IMR-90 (cell line): ENCODE measurements around the gene AVPR1B. TPM values are rescaled to one million over a fixed set of nuclear protein-coding genes. Genes with fewer than 3 reads are reported as not detected.

Source experiments
- ATAC-seq: fragments of 200-7000 bp; cut with Tn5 transposase; 2 replicates; pipeline ENCODE4 v1.9.1; 2020; ENCODE audit warnings: low read depth, mild to moderate bottlenecking, moderate library complexity
- BruUV-seq: library from RNA; stranded (reverse); fragments of 400-500 nt; replicated peaks from 2 replicates; lab custom pipeline; 2021; lab: Mats Ljungman, UMichigan
- CTCF ChIA-PET: fragments of 300-600 bp; formaldehyde crosslinking; extraction: SDS; loops from one replicate; lab custom pipeline; 2021; ENCODE audit warnings: antibody characterized with exemption; lab: Yijun Ruan, JAX
- POLR2A ChIA-PET: fragments of 300-600 bp; sonication (Branson Sonifier 250); formaldehyde crosslinking; loops from one replicate; lab custom pipeline; 2022; ENCODE audit warnings: antibody characterized with exemption; ENCODE audit not compliant: unreplicated experiment; lab: Charles Lee
- DNase-seq: peaks from one replicate; pipeline ENCODE4 v3.0.0; 2013
- H2AFZ ChIP-seq: replicated peaks from 2 replicates; pipeline ENCODE3; 2013; ENCODE audit warnings: low read length, mild to moderate bottlenecking; ENCODE audit not compliant: poor library complexity
- H2AK5ac ChIP-seq: 2 replicates; pipeline ENCODE4 v1.6.1; 2013; ENCODE audit warnings: low read depth, low read length, inconsistent platforms
- H2AK9ac ChIP-seq: replicated peaks from 2 replicates; pipeline ENCODE3; 2013; ENCODE audit warnings: mild to moderate bottlenecking, low read depth, low read length, moderate library complexity; ENCODE audit not compliant: poor library complexity
- H2BK120ac ChIP-seq: 2 replicates; pipeline ENCODE4 v1.6.1; 2013; ENCODE audit warnings: low read depth, low read length, inconsistent platforms
- H2BK15ac ChIP-seq: 3 replicates; pipeline ENCODE4 v1.6.1; 2013; ENCODE audit warnings: low read depth, low read length, inconsistent platforms
- H2BK20ac ChIP-seq: 2 replicates; pipeline ENCODE4 v1.6.1; 2013; ENCODE audit warnings: low read depth, mild to moderate bottlenecking, inconsistent platforms, low read length, moderate library complexity
- H2BK5ac ChIP-seq: 2 replicates; pipeline ENCODE4 v1.6.1; 2013; ENCODE audit warnings: mild to moderate bottlenecking, low read depth, low read length, inconsistent platforms; ENCODE audit not compliant: poor library complexity, severe bottlenecking
- H3K14ac ChIP-seq: replicated peaks from 2 replicates; pipeline ENCODE4 v1.6.1; 2013; ENCODE audit warnings: low read depth, low read length, inconsistent platforms
- H3K18ac ChIP-seq: 2 replicates; pipeline ENCODE4 v1.6.1; 2013; ENCODE audit warnings: low read depth, low read length, control low read depth
- H3K23ac ChIP-seq: 2 replicates; pipeline ENCODE4 v1.6.1; 2013; ENCODE audit warnings: low read depth, low read length, inconsistent platforms
- H3K27ac ChIP-seq: 2 replicates; pipeline ENCODE4 v1.5.1; 2013; ENCODE audit warnings: mild to moderate bottlenecking, control low read depth, low read length; ENCODE audit not compliant: insufficient read depth
- H3K27me3 ChIP-seq: 2 replicates; pipeline ENCODE4 v1.6.1; 2013; ENCODE audit warnings: low read length; ENCODE audit not compliant: control insufficient read depth, insufficient read depth
- H3K36me3 ChIP-seq: 2 replicates; pipeline ENCODE4 v1.6.1; 2013; ENCODE audit warnings: low read length, mixed read lengths; ENCODE audit not compliant: control insufficient read depth, insufficient read depth
- H3K4ac ChIP-seq: 2 replicates; pipeline ENCODE4 v1.6.1; 2013; ENCODE audit warnings: low read depth, low read length, inconsistent platforms
- H3K4me1 ChIP-seq: 2 replicates; pipeline ENCODE4 v1.6.1; 2013; ENCODE audit warnings: low read length, mixed read lengths; ENCODE audit not compliant: control insufficient read depth, insufficient read depth
- H3K4me2 ChIP-seq: 2 replicates; pipeline ENCODE4 v1.6.1; 2013; ENCODE audit warnings: low read depth, mild to moderate bottlenecking, control low read depth, low read length, moderate library complexity
- H3K4me3 ChIP-seq: 2 replicates; pipeline ENCODE4 v1.5.1; 2013; ENCODE audit warnings: low read depth, mild to moderate bottlenecking, control low read depth, low read length, moderate library complexity; ENCODE audit not compliant: insufficient read depth
- H3K56ac ChIP-seq: 2 replicates; pipeline ENCODE4 v1.6.1; 2013; ENCODE audit warnings: low read length, inconsistent platforms; ENCODE audit not compliant: insufficient read depth; ENCODE audit errors: extremely low read depth
- H3K79me1 ChIP-seq, 2 experiments: 2 replicates each; pipeline ENCODE4 v1.6.1; 2013; ENCODE audit warnings: low read length in 2 of 2, inconsistent platforms in 1 of 2, low read depth in 1 of 2
- H3K9ac ChIP-seq: 2 replicates; pipeline ENCODE4 v1.6.1; 2013; ENCODE audit warnings: low read depth, low read length, control low read depth
- H3K9me1 ChIP-seq: 2 replicates; pipeline ENCODE4 v1.6.1; 2013; ENCODE audit warnings: low read length, inconsistent platforms; ENCODE audit not compliant: insufficient read depth
- H3K9me3 ChIP-seq: 2 replicates; pipeline ENCODE4 v1.6.1; 2013; ENCODE audit warnings: low read length; ENCODE audit not compliant: control insufficient read depth, insufficient read depth
- H4K20me1 ChIP-seq: 2 replicates; pipeline ENCODE4 v1.6.1; 2013; ENCODE audit warnings: low read length, inconsistent platforms; ENCODE audit not compliant: insufficient read depth
- H4K5ac ChIP-seq: 2 replicates; pipeline ENCODE4 v1.6.1; 2013; ENCODE audit warnings: mild to moderate bottlenecking, low read depth, low read length, control low read depth
- H4K8ac ChIP-seq, 2 experiments: 2 replicates each; pipeline ENCODE4 v1.6.1; 2013; ENCODE audit warnings: low read depth in 2 of 2, low read length in 2 of 2, control low read depth in 1 of 2, inconsistent platforms in 1 of 2
- H4K91ac ChIP-seq: 2 replicates; pipeline ENCODE4 v1.6.1; 2013; ENCODE audit warnings: low read depth, low read length, inconsistent platforms; ENCODE audit not compliant: insufficient read depth
- BHLHE40 ChIP-seq: fragments of 150-350 bp; IDR thresholded peaks from 2 replicates; pipeline ENCODE4 v1.6.1; 2016; ENCODE audit warnings: mild to moderate bottlenecking, low read depth, low read length
- CEBPB ChIP-seq: IDR thresholded peaks from 2 replicates; pipeline ENCODE4 v1.6.1; 2012; ENCODE audit warnings: low read depth, low read length, improper control_type of control experiment
- CHD1 ChIP-seq: IDR thresholded peaks from 2 replicates; pipeline ENCODE4 v1.6.1; 2012; ENCODE audit warnings: low read depth, low read length, improper control_type of control experiment
- FOS ChIP-seq: fragments of 150-350 bp; IDR thresholded peaks from 2 replicates; pipeline ENCODE4 v1.6.1; 2016; ENCODE audit warnings: low read depth, low read length
- MAFK ChIP-seq: IDR thresholded peaks from 2 replicates; pipeline ENCODE4 v1.6.1; 2012; ENCODE audit warnings: low read depth, low read length, improper control_type of control experiment
- MAZ ChIP-seq: IDR thresholded peaks from 2 replicates; pipeline ENCODE4 v1.6.1; 2012; ENCODE audit warnings: low read depth, mild to moderate bottlenecking, low read length, improper control_type of control experiment, moderate library complexity, borderline replicate concordance
- POLR2A ChIP-seq: IDR thresholded peaks from 2 replicates; pipeline ENCODE4 v1.6.1; 2012; ENCODE audit warnings: mild to moderate bottlenecking, low read depth, low read length
- RAD21 ChIP-seq: IDR thresholded peaks from 2 replicates; pipeline ENCODE4 v1.6.1; 2012; ENCODE audit warnings: low read length, improper control_type of control experiment
- RCOR1 ChIP-seq: IDR thresholded peaks from 2 replicates; pipeline ENCODE4 v1.6.1; 2012; ENCODE audit warnings: mild to moderate bottlenecking, low read length, improper control_type of control experiment; ENCODE audit not compliant: insufficient replicate concordance
- SMC3 ChIP-seq: fragments of 150-350 bp; IDR thresholded peaks from 2 replicates; pipeline ENCODE4 v1.6.1; 2016; ENCODE audit warnings: low read depth, mild to moderate bottlenecking, antibody characterized with exemption, low read length, moderate library complexity
- WGBS, 2 experiments: methylation state at CpG; one replicate each; pipeline versions ENCODE4 v1.1.5 to v1.1.7; 2013; ENCODE audit warnings: missing lambda C conversion rate in 2 of 2; ENCODE audit not compliant: insufficient read length in 1 of 2; ENCODE audit errors: extremely low coverage in 2 of 2; 5-methylcytosine and 5-hydroxymethylcytosine counted together
- dilution Hi-C: fragments of 300-500 bp; cut with HindIII; formaldehyde crosslinking; loops from one replicate; pipeline ENCODE4 v1.14.3; 2018; ENCODE audit warnings: low sequenced_read_pairs; ENCODE audit not compliant: unreplicated experiment
- in situ Hi-C: fragments of 300-500 bp; cut with MboI; formaldehyde crosslinking; loops from 3 replicates; pipeline ENCODE4 v1.14.3; 2019; ENCODE audit warnings: low sequenced_read_pairs, inconsistent platforms, mixed read lengths
- intact Hi-C: fragments of 100-400 bp; cut with micrococcal nuclease; formaldehyde crosslinking; loops from 2 replicates; pipeline ENCODE4 v1.10.0; 2022
- polyA plus RNA-seq, 3 experiments: library from polyadenylated mRNA; depleted of rRNA; stranded (reverse); fragments of >200 nt; gene quantifications; 2 replicates each; pipeline ENCODE4 v1.2.3, GENCODE V29; 2012; ENCODE audit warnings: low replicate concordance in 1 of 3
- total RNA-seq: library from RNA; depleted of rRNA; stranded (reverse); fragments of >200 nt; gene quantifications from 2 replicates; pipeline ENCODE4 v1.2.3, GENCODE V29; 2012
- TF ChIP-seq, protein P1 (sequence below): fragments of 150-350 bp; IDR thresholded peaks from 2 replicates; pipeline ENCODE4 v1.6.1; 2016; ENCODE audit warnings: low read depth, mild to moderate bottlenecking, low read length, moderate library complexity, borderline replicate concordance
- TF ChIP-seq, protein P2 (sequence below): fragments of 150-350 bp; IDR thresholded peaks from 2 replicates; pipeline ENCODE4 v1.6.1; 2017; ENCODE audit warnings: mild to moderate bottlenecking, antibody characterized with exemption, low read length, low read depth

Gene AVPR1B
- total and polyA plus RNA-seq, 2 of the 4 experiments (the other 2 are of a cell fraction), result not detected

DNA sequence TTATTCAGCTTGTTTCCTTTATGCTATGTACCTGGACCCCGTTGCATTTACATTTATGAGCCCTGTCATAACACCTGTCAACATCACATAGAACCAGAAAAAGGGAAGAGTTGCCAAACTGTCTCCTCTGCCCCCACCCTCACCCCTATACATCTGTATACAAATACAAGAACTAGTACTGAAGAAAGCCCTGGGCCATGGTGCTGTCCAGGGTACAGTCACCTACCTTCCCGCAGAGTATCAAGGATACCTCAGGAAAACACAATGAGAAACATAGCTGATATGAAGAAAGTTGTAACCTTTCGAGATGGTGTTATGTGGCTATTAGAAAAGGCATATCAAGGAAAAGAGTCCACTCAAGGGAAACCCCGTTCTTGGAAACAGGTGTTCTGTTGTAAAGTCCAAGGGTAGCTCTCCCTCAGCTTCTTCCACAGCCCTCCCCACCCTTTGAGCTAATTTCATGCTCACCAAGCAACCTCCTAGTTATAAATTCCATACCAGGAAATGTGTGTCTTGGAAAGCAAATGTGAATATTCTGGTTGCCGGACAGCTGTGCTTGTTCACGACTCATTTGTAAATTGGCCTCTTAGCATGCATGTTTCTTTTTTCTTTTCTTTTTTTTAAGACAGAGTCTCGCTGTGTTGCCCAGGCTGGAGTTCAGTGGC is 16.7 kb upstream of the AVPR1B start:
- no peaks in the 10 kb centered on the region for H3K36me3 ChIP-seq
- no peak overlapping the region for H4K5ac ChIP-seq
- H4K91ac ChIP-seq, result no peak overlapping the region
- H3K4me3 ChIP-seq, result no peak overlapping the region
- POLR2A ChIA-PET, result no interaction called here
- H2AK5ac ChIP-seq, result no peak overlapping the region
- no peak for DNase-seq
- peaks cover 50% of the 10 kb centered on the region for H3K27me3 ChIP-seq
- dilution Hi-C loops (no loop called here), intact Hi-C loops (no loop called here), in situ Hi-C loops (no loop called here)
- no peak overlapping the region for H3K9ac ChIP-seq
- H2AFZ ChIP-seq, result no peak overlapping the region
- no peaks in the 10 kb centered on the region for H3K79me1 ChIP-seq
- H3K9me3 ChIP-seq, result peaks cover 2% of the 10 kb centered on the region; the same call in 1 of the 2 replicates
- no peak overlapping the region for H2BK15ac ChIP-seq
- H3K9me1 ChIP-seq, result no peaks in the 10 kb centered on the region
- no peak overlapping the region for H3K4me2 ChIP-seq
- no peak overlapping the region for H4K8ac ChIP-seq
- no peak overlapping the region for H3K56ac ChIP-seq
- no peak overlapping the region for H3K14ac ChIP-seq
- TF ChIP-seq FOS, result no peak
- TF ChIP-seq POLR2A, result no peak
- TF ChIP-seq, protein P1, sequence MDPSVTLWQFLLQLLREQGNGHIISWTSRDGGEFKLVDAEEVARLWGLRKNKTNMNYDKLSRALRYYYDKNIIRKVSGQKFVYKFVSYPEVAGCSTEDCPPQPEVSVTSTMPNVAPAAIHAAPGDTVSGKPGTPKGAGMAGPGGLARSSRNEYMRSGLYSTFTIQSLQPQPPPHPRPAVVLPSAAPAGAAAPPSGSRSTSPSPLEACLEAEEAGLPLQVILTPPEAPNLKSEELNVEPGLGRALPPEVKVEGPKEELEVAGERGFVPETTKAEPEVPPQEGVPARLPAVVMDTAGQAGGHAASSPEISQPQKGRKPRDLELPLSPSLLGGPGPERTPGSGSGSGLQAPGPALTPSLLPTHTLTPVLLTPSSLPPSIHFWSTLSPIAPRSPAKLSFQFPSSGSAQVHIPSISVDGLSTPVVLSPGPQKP, result no peak
- TF ChIP-seq, protein P2, sequence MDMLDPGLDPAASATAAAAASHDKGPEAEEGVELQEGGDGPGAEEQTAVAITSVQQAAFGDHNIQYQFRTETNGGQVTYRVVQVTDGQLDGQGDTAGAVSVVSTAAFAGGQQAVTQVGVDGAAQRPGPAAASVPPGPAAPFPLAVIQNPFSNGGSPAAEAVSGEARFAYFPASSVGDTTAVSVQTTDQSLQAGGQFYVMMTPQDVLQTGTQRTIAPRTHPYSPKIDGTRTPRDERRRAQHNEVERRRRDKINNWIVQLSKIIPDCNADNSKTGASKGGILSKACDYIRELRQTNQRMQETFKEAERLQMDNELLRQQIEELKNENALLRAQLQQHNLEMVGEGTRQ, result no peak
- no peak for TF ChIP-seq CEBPB
- TF ChIP-seq MAZ, result no peak
- TF ChIP-seq BHLHE40, result no peak
- no peak for TF ChIP-seq RAD21
- no peak for TF ChIP-seq RCOR1
- TF ChIP-seq MAFK, result no peak
- TF ChIP-seq CHD1, result no peak
- TF ChIP-seq SMC3, result no peak
- no peak for ATAC-seq
- H4K20me1 ChIP-seq, result no peaks in the 10 kb centered on the region
- no peaks in the 10 kb centered on the region for H3K4me1 ChIP-seq
- no peak overlapping the region for H3K23ac ChIP-seq
- CTCF ChIA-PET, result no interaction called here
- H3K18ac ChIP-seq, result no peak overlapping the region
- H3K4ac ChIP-seq, result no peak overlapping the region
- no TSS peak for BruUV-seq
- no peak overlapping the region for H2BK120ac ChIP-seq
- no peak overlapping the region for H2BK5ac ChIP-seq
- H3K27ac ChIP-seq, result no peak overlapping the region
- H2AK9ac ChIP-seq, result no peak overlapping the region
- no peak overlapping the region for H2BK20ac ChIP-seq
- WGBS, 2 experiments, result 80% methylated on average over 1 of the region's 7 CpGs; no CpG with 5 or more reads in 1 of the 2 experiments
